HepG2 (cell line): ENCODE results near the gene HDHD3. TPM values are rescaled to one million over a fixed set of nuclear protein-coding genes. Genes with fewer than 3 reads are reported as not detected.

Experiments used
- ELF1 ChIP-seq: sonication (generic); formaldehyde crosslinking; IDR thresholded peaks from 2 replicates; pipeline ENCODE4 v1.4.0; 2020; ENCODE audit warnings: missing genetic modification reagents
- ONECUT2 ChIP-seq: sonication (generic); formaldehyde crosslinking; IDR thresholded peaks from 2 replicates; pipeline ENCODE4 v1.4.0; 2020; ENCODE audit warnings: missing genetic modification reagents
- PHB2 ChIP-seq: fragments of 450-650 bp; IDR thresholded peaks from 2 replicates; pipeline ENCODE4 v1.6.1; 2018; ENCODE audit not compliant: partially characterized antibody
- TEF ChIP-seq: sonication (generic); formaldehyde crosslinking; IDR thresholded peaks from 2 replicates; pipeline ENCODE4 v1.5.0; 2020; ENCODE audit warnings: missing genetic modification reagents
- TFDP1 ChIP-seq: IDR thresholded peaks from 2 replicates; pipeline ENCODE4 v1.6.1; 2016; ENCODE audit warnings: missing compliant biosample characterization, missing genetic modification reagents, borderline replicate concordance
- THRA ChIP-seq: sonication (generic); formaldehyde crosslinking; IDR thresholded peaks from 2 replicates; pipeline ENCODE4 v1.4.0; 2020; ENCODE audit warnings: missing genetic modification reagents, borderline replicate concordance
- ZBTB39 ChIP-seq: sonication (generic); formaldehyde crosslinking; IDR thresholded peaks from 2 replicates; pipeline ENCODE4 v1.5.0; 2020; ENCODE audit warnings: missing genetic modification reagents
- ZIK1 ChIP-seq: sonication (generic); formaldehyde crosslinking; IDR thresholded peaks from 2 replicates; pipeline ENCODE4 v1.5.0; 2020; ENCODE audit warnings: mild to moderate bottlenecking, low read depth, missing genetic modification reagents, borderline replicate concordance
- ZNF407 ChIP-seq: sonication (generic); formaldehyde crosslinking; IDR thresholded peaks from one replicate; pipeline ENCODE4 v1.5.1; 2020; ENCODE audit warnings: mild to moderate bottlenecking, missing genetic modification reagents; ENCODE audit errors: not compliant biosample characterization
- ZNF703 ChIP-seq: sonication (generic); formaldehyde crosslinking; IDR thresholded peaks from 2 replicates; pipeline ENCODE4 v1.5.1; 2020; ENCODE audit warnings: missing genetic modification reagents, mild to moderate bottlenecking, moderate library complexity, borderline replicate concordance
- polyA plus RNA-seq, 8 experiments: library from polyadenylated mRNA; depleted of rRNA in 3 of 8; stranded (reverse) in 7 of 8; unstranded in 1 of 8; fragments of >200 nt; fragmentation: Illumina TruSeq in 4 of 8; extraction: Trizol in 4 of 8; gene quantifications; 2 replicates each; pipeline versions ENCODE4 v1.2.1 to v1.2.3, GENCODE V29; 2011 to 2016; ENCODE audit warnings: low read depth in 4 of 8, missing spikeins in 1 of 8, mixed read lengths in 1 of 8; ENCODE audit not compliant: insufficient read depth in 1 of 8
- total RNA-seq, 5 experiments: library from RNA; depleted of rRNA; stranded (reverse); fragments of >200 nt; fragmentation: Illumina TruSeq; extraction: Trizol; gene quantifications; 2 replicates each; pipeline ENCODE4 v1.2.3, GENCODE V29; 2016; ENCODE audit warnings: low read depth in 1 of 5
- TF ChIP-seq, protein P1 (sequence below): sonication (generic); formaldehyde crosslinking; IDR thresholded peaks from 2 replicates; pipeline ENCODE4 v1.4.0; 2020; ENCODE audit warnings: missing genetic modification reagents, mild to moderate bottlenecking, borderline replicate concordance

The HDHD3 gene
- total and polyA plus RNA-seq, 2 of the 13 experiments (the other 11 are each of a cell fraction or from before 2014, with no cell fraction given) = 23.1 to 38.5 TPM

DNA sequence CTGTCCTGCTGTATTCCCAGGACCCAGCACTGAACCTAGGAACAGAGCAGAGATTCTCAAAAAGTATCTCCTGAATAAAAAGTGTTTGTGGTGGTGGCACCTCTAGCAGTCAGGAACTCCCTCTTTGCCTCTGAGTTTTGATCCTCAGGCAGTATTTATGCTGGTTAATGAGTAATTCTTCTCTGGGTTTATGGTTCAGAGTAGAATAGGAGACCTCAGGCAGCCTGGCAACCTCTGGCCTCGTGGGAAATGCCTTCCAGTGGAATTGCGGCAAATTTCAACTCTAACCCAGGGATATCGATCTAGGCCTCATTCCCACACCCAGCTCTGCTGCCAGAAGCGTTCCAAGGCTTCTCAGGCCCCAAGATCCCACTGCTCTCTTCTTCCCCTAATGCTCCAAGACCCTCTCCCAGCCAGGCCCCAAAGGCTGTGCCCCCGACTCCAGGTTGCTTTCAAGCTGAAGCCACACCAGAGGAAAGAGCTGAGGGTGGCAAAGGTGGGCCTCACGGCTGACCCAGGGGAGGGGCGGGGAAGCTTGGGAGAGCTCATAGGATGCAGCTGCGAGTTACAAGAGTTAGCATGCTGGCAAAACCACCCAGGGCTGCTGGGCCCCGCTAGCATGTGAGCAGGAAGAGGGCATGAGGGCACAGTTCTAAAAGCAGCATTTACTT lies 10.9 kb upstream of the HDHD3 start (continued):
- TF ChIP-seq ZNF407 (CRISPR knock-in tag) (no peak), ZBTB39 (0 out of 2 replicates have a peak, but pooled peaks have one; percentile 61), ZNF703 (CRISPR knock-in tag) (no peak), ZIK1 (CRISPR knock-in tag) (no peak), TFDP1 (peak; percentile 46; the same call in 1 of the 2 replicates), PHB2 (no peak), ONECUT2 (CRISPR knock-in tag) (peak; percentile 99), TEF (CRISPR knock-in tag) (no peak), THRA (CRISPR knock-in tag) (peak; percentile 93), ELF1 (no peak)
- TF ChIP-seq, protein P1, sequence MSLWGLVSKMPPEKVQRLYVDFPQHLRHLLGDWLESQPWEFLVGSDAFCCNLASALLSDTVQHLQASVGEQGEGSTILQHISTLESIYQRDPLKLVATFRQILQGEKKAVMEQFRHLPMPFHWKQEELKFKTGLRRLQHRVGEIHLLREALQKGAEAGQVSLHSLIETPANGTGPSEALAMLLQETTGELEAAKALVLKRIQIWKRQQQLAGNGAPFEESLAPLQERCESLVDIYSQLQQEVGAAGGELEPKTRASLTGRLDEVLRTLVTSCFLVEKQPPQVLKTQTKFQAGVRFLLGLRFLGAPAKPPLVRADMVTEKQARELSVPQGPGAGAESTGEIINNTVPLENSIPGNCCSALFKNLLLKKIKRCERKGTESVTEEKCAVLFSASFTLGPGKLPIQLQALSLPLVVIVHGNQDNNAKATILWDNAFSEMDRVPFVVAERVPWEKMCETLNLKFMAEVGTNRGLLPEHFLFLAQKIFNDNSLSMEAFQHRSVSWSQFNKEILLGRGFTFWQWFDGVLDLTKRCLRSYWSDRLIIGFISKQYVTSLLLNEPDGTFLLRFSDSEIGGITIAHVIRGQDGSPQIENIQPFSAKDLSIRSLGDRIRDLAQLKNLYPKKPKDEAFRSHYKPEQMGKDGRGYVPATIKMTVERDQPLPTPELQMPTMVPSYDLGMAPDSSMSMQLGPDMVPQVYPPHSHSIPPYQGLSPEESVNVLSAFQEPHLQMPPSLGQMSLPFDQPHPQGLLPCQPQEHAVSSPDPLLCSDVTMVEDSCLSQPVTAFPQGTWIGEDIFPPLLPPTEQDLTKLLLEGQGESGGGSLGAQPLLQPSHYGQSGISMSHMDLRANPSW = peak; percentile 81
